Activated naive CD8-positive, alpha-beta T cell treated with anti-CD3 and anti-CD28 coated beads, Interleukin-2, amount 50 U/mL, for 24 hours (primary cell): Measurements from ENCODE around the gene CHKA.

Source experiments
- ATAC-seq: fragments of 150-1000 bp; cut with Tn5 transposase; one replicate; pipeline ENCODE4 v1.10.0; 2021
- DNase-seq: peaks from one replicate; pipeline ENCODE4 v3.0.0; 2021
- H3K27ac Mint-ChIP-seq: one replicate; pipeline ENCODE4 v1.8.0; 2021; ENCODE audit warnings: mild to moderate bottlenecking, mixed read lengths
- H3K27me3 Mint-ChIP-seq: one replicate; pipeline ENCODE4 v1.8.0; 2021; ENCODE audit warnings: mixed read lengths
- H3K36me3 Mint-ChIP-seq: one replicate; pipeline ENCODE4 v1.8.0; 2021; ENCODE audit warnings: low read depth, mixed read lengths
- H3K4me1 Mint-ChIP-seq: one replicate; pipeline ENCODE4 v1.8.0; 2021; ENCODE audit warnings: mixed read lengths
- H3K4me3 Mint-ChIP-seq: one replicate; pipeline ENCODE4 v1.8.0; 2021; ENCODE audit warnings: mild to moderate bottlenecking, moderate library complexity, mixed read lengths
- H3K9me3 Mint-ChIP-seq: one replicate; pipeline ENCODE4 v1.8.0; 2021; ENCODE audit warnings: mixed read lengths

CHKA gene

GRCh38 chr11:68032997-68033707 is 88.0 kb downstream of the CHKA start:
- no peak for ATAC-seq
- H3K4me3 Mint-ChIP-seq = no peak overlapping the region
- peaks cover 46% of the 10 kb centered on the region for H3K4me1 Mint-ChIP-seq

GRCh38 chr11:68032003-68032402 is 89.2 kb downstream of the CHKA start:
- peaks cover 5% of the 10 kb centered on the region for H3K36me3 Mint-ChIP-seq
- peaks cover 43% of the 10 kb centered on the region for H3K4me1 Mint-ChIP-seq
- ATAC-seq (no peak), DNase-seq (no peak)
- H3K9me3 Mint-ChIP-seq = no peaks in the 10 kb centered on the region
- H3K27me3 Mint-ChIP-seq = no peaks in the 10 kb centered on the region
- H3K4me3 Mint-ChIP-seq = peak overlapping the region; percentile 95
- peak overlapping the region; percentile 95 for H3K27ac Mint-ChIP-seq

More at GRCh38 chr11:68032997-68033707, 88.0 kb downstream of the CHKA start:
- H3K36me3 Mint-ChIP-seq = peaks cover 5% of the 10 kb centered on the region
- H3K27ac Mint-ChIP-seq = no peak overlapping the region
- H3K9me3 Mint-ChIP-seq = no peaks in the 10 kb centered on the region
- H3K27me3 Mint-ChIP-seq = no peaks in the 10 kb centered on the region
- no peak for DNase-seq

GRCh38 chr11:68031144-68031464 is 90.1 kb downstream of the CHKA start:
- H3K27me3 Mint-ChIP-seq = no peaks in the 10 kb centered on the region
- peak overlapping the region; percentile 95 for H3K4me3 Mint-ChIP-seq
- H3K4me1 Mint-ChIP-seq = peaks cover 37% of the 10 kb centered on the region
- peaks cover 5% of the 10 kb centered on the region for H3K36me3 Mint-ChIP-seq
- peak overlapping the region; percentile 95 for H3K27ac Mint-ChIP-seq
- no peaks in the 10 kb centered on the region for H3K9me3 Mint-ChIP-seq
- DNase-seq (peak; percentile 14), ATAC-seq (no peak)

GRCh38 chr11:68030318-68031143 is 90.7 kb downstream of the CHKA start, which contains the start of gene NDUFS8:
Gene NDUFS8 (plus strand): TSS chr11:68030681. CDS start chr11:68032152, 1,471 bp downstream.
- H3K36me3 Mint-ChIP-seq = peaks cover 5% of the 10 kb centered on the region

GRCh38 chr11:68028802-68029545 is 92.2 kb downstream of the CHKA start:
- H3K4me3 Mint-ChIP-seq = peak overlapping the region; percentile 95
- peak overlapping the region; percentile 65 for H3K27ac Mint-ChIP-seq
- DNase-seq (no peak), ATAC-seq (no peak)
- no peaks in the 10 kb centered on the region for H3K9me3 Mint-ChIP-seq
- H3K36me3 Mint-ChIP-seq = peaks cover 3% of the 10 kb centered on the region
- H3K27me3 Mint-ChIP-seq = no peaks in the 10 kb centered on the region
- peaks cover 37% of the 10 kb centered on the region for H3K4me1 Mint-ChIP-seq

More at GRCh38 chr11:68030318-68031143, 90.7 kb downstream of the CHKA start, which contains the start of gene NDUFS8:
- Mint-ChIP-seq H3K9me3 (no peaks in the 10 kb centered on the region), H3K27ac (peak within 1 kb of the TSS; percentile 95), H3K27me3 (no peaks in the 10 kb centered on the region), H3K4me3 (peak within 1 kb of the TSS; percentile 95), H3K4me1 (peaks cover 37% of the 10 kb centered on the region)
- DNase-seq (peak; percentile 97), ATAC-seq (peak; percentile 97)

GRCh38 chr11:68027667-68028066 is 93.5 kb downstream of the CHKA start:
- no peak overlapping the region for H3K4me3 Mint-ChIP-seq
- no peaks in the 10 kb centered on the region for H3K9me3 Mint-ChIP-seq
- peaks cover 37% of the 10 kb centered on the region for H3K4me1 Mint-ChIP-seq
- peaks cover 3% of the 10 kb centered on the region for H3K36me3 Mint-ChIP-seq
- H3K27ac Mint-ChIP-seq = no peak overlapping the region
- no peak for DNase-seq
- H3K27me3 Mint-ChIP-seq = no peaks in the 10 kb centered on the region
- no peak for ATAC-seq

- no peak overlapping the region for H3K27ac Mint-ChIP-seq
- ATAC-seq (no peak), DNase-seq (no peak)
- peaks cover 33% of the 10 kb centered on the region for H3K4me1 Mint-ChIP-seq
- no peaks in the 10 kb centered on the region for H3K27me3 Mint-ChIP-seq
- no peak overlapping the region for H3K4me3 Mint-ChIP-seq
- H3K36me3 Mint-ChIP-seq = peaks cover under 1% of the 10 kb centered on the region
- no peaks in the 10 kb centered on the region for H3K9me3 Mint-ChIP-seq
Measured at GRCh38 chr11:68026391-68027105, 94.6 kb downstream of the CHKA start.

GRCh38 chr11:68025047-68025446 is 96.1 kb downstream of the CHKA start:
- ATAC-seq (no peak), DNase-seq (no peak)
- Mint-ChIP-seq H3K9me3 (no peaks in the 10 kb centered on the region), H3K4me3 (no peak overlapping the region), H3K36me3 (no peaks in the 10 kb centered on the region), H3K27me3 (no peaks in the 10 kb centered on the region), H3K4me1 (peaks cover 21% of the 10 kb centered on the region), H3K27ac (no peak overlapping the region)

GRCh38 chr11:68024508-68024907 is 96.7 kb downstream of the CHKA start:
- Mint-ChIP-seq H3K27ac (no peak overlapping the region), H3K36me3 (no peaks in the 10 kb centered on the region), H3K4me1 (peaks cover 15% of the 10 kb centered on the region), H3K27me3 (peaks cover 2% of the 10 kb centered on the region), H3K4me3 (no peak overlapping the region), H3K9me3 (no peaks in the 10 kb centered on the region)
- ATAC-seq = no peak
- no peak for DNase-seq

GRCh38 chr11:68022531-68022930 is 98.7 kb downstream of the CHKA start:
- no peak overlapping the region for H3K27ac Mint-ChIP-seq
- H3K4me1 Mint-ChIP-seq = no peaks in the 10 kb centered on the region
- no peak overlapping the region for H3K4me3 Mint-ChIP-seq
- H3K9me3 Mint-ChIP-seq = no peaks in the 10 kb centered on the region
- H3K36me3 Mint-ChIP-seq = no peaks in the 10 kb centered on the region
- ATAC-seq = no peak
- no peak for DNase-seq
- peaks cover 2% of the 10 kb centered on the region for H3K27me3 Mint-ChIP-seq

GRCh38 chr11:68021167-68021787 is 99.9 kb downstream of the CHKA start:
- H3K36me3 Mint-ChIP-seq = no peaks in the 10 kb centered on the region
- DNase-seq (no peak), ATAC-seq (no peak)
- no peaks in the 10 kb centered on the region for H3K9me3 Mint-ChIP-seq
- H3K4me3 Mint-ChIP-seq = no peak overlapping the region
- no peak overlapping the region for H3K27ac Mint-ChIP-seq
- H3K4me1 Mint-ChIP-seq = no peaks in the 10 kb centered on the region
- H3K27me3 Mint-ChIP-seq = peaks cover 2% of the 10 kb centered on the region

GRCh38 chr11:68020575-68020974 is 100.6 kb downstream of the CHKA start:
- peaks cover 2% of the 10 kb centered on the region for H3K27me3 Mint-ChIP-seq
- H3K4me1 Mint-ChIP-seq = no peaks in the 10 kb centered on the region
- no peaks in the 10 kb centered on the region for H3K36me3 Mint-ChIP-seq
- no peaks in the 10 kb centered on the region for H3K9me3 Mint-ChIP-seq
- H3K27ac Mint-ChIP-seq = no peak overlapping the region
- no peak for DNase-seq
- peak; percentile 5 for ATAC-seq
- H3K4me3 Mint-ChIP-seq = no peak overlapping the region

GRCh38 chr11:68019486-68019885 is 101.7 kb downstream of the CHKA start:
- Mint-ChIP-seq H3K9me3 (no peaks in the 10 kb centered on the region), H3K36me3 (no peaks in the 10 kb centered on the region), H3K27me3 (peaks cover 2% of the 10 kb centered on the region), H3K4me3 (no peak overlapping the region), H3K4me1 (no peaks in the 10 kb centered on the region), H3K27ac (no peak overlapping the region)
- DNase-seq (no peak), ATAC-seq (no peak)

- no peaks in the 10 kb centered on the region for H3K36me3 Mint-ChIP-seq
- H3K9me3 Mint-ChIP-seq = no peaks in the 10 kb centered on the region
- DNase-seq = no peak
- H3K4me3 Mint-ChIP-seq = no peak overlapping the region
- ATAC-seq = no peak
- no peaks in the 10 kb centered on the region for H3K4me1 Mint-ChIP-seq
- H3K27me3 Mint-ChIP-seq = peaks cover 2% of the 10 kb centered on the region
- H3K27ac Mint-ChIP-seq = no peak overlapping the region
Measured at GRCh38 chr11:68018730-68019190, 102.4 kb downstream of the CHKA start.
